HCT116 (cell line): Measurements from ENCODE around the gene SLC6A2. TPM values are rescaled to one million over a fixed set of nuclear protein-coding genes. Genes with fewer than 3 reads are reported as not detected.

Experiments
- ATAC-seq: fragments of 200-7000 bp; cut with Tn5 transposase; 2 replicates; pipeline ENCODE4 v1.9.1; 2020; ENCODE audit warnings: mild to moderate bottlenecking, moderate library complexity
- BruUV-seq: library from RNA; stranded (reverse); fragments of 400-500 nt; replicated peaks from 2 replicates; lab custom pipeline; 2021; lab: Mats Ljungman, UMichigan
- CTCF ChIA-PET: fragments of 300-600 bp; sonication (Branson Sonifier 250); formaldehyde crosslinking; loops from one replicate; lab custom pipeline; 2021; ENCODE audit warnings: antibody characterized with exemption; lab: Charles Lee
- POLR2A ChIA-PET: fragments of 300-600, 350-600 bp; sonication (Branson Sonifier 250); formaldehyde crosslinking; loops from one replicate; lab custom pipeline; 2021; ENCODE audit warnings: antibody characterized with exemption; lab: Charles Lee
- RAD21 ChIA-PET, 2 experiments: fragments of 300-600 bp; sonication (Branson Sonifier 250); formaldehyde crosslinking; loops; one replicate each; lab custom pipeline; 2023; ENCODE audit warnings: low total read pairs in 2 of 2; ENCODE audit not compliant: uncharacterized antibody in 2 of 2, unreplicated experiment in 2 of 2, low non-redundant PET in 1 of 2; lab: Charles Lee
- DNase-seq: peaks from one replicate; pipeline ENCODE4 v3.0.0-alpha.2; 2010; ENCODE audit warnings: low read depth, low spot score
- H2AFZ ChIP-seq: fragments of 200-600 bp; shearing (Covaris generic), sonication (generic); 2 replicates; pipeline ENCODE4 v1.6.1; 2017; ENCODE audit warnings: low read depth, mixed run types, mixed read lengths, antibody characterized with exemption, low read length; ENCODE audit not compliant: poor library complexity, severe bottlenecking
- H3K27ac ChIP-seq: 2 replicates; pipeline ENCODE4 v1.5.1; 2012; ENCODE audit warnings: low read depth, low read length
- H3K27me3 ChIP-seq: fragments of 200-600 bp; sonication (generic); 2 replicates; pipeline ENCODE4 v1.6.1; 2016; ENCODE audit warnings: mixed run types, low read length, mixed read lengths; ENCODE audit not compliant: insufficient read depth
- H3K36me3 ChIP-seq, 2 experiments: fragments of 200-500 bp in 1 of 2; fragments of 200-600 bp in 1 of 2; sonication (Bioruptor generic) in 1 of 2; sonication (generic) in 1 of 2; 2 replicates each; pipeline versions ENCODE4 v1.5.1 to v1.6.1; 2014 to 2016; ENCODE audit warnings: low read length in 2 of 2, inconsistent platforms in 1 of 2, mixed read lengths in 1 of 2, mixed run types in 1 of 2; ENCODE audit not compliant: insufficient read depth in 2 of 2, control insufficient read depth in 1 of 2
- H3K4me1 ChIP-seq, 2 experiments: fragments of 200-600 bp in 1 of 2; sonication (generic) in 1 of 2; 2 replicates each; pipeline versions ENCODE4 v1.5.1 to v1.6.1; 2012 to 2017; ENCODE audit warnings: low read length in 2 of 2, inconsistent platforms in 1 of 2, mild to moderate bottlenecking in 1 of 2, mixed read lengths in 1 of 2, mixed run types in 1 of 2, moderate library complexity in 1 of 2; ENCODE audit not compliant: insufficient read depth in 2 of 2, control insufficient read depth in 1 of 2
- H3K4me2 ChIP-seq: fragments of 200-600 bp; sonication (generic); 2 replicates; pipeline ENCODE4 v1.6.1; 2017; ENCODE audit warnings: mixed run types, low read length, mixed read lengths
- H3K4me3 ChIP-seq, 2 experiments: fragments of 200-600 bp in 1 of 2; sonication (generic) in 1 of 2; replicated peaks in 1 of 2; 2 replicates each; pipeline ENCODE4 v1.5.1; 2011 to 2016; ENCODE audit warnings: low read length in 2 of 2, control low read depth in 1 of 2, low read depth in 1 of 2, mild to moderate bottlenecking in 1 of 2, mixed read lengths in 1 of 2, mixed run types in 1 of 2
- H3K79me2 ChIP-seq: fragments of 200-600 bp; sonication (generic); 2 replicates; pipeline ENCODE4 v1.6.1; 2017; ENCODE audit warnings: mild to moderate bottlenecking, mixed run types, low read length, moderate library complexity, mixed read lengths; ENCODE audit not compliant: insufficient read depth
- H3K9ac ChIP-seq: fragments of 200-600 bp; sonication (generic); 2 replicates; pipeline ENCODE4 v1.6.1; 2016; ENCODE audit warnings: low read length, mixed read lengths
- H3K9me2 ChIP-seq: fragments of 200-600 bp; sonication (generic), shearing (Covaris generic); 2 replicates; pipeline ENCODE4 v1.6.1; 2017; ENCODE audit warnings: mixed run types, mild to moderate bottlenecking, moderate library complexity; ENCODE audit not compliant: insufficient read depth
- H3K9me3 ChIP-seq, 2 experiments: fragments of 200-500 bp in 1 of 2; fragments of 200-600 bp in 1 of 2; sonication (Bioruptor generic) in 1 of 2; sonication (generic) in 1 of 2; 2 replicates each; pipeline ENCODE4 v1.6.1; 2014 to 2017; ENCODE audit warnings: low read length in 2 of 2, mixed read lengths in 2 of 2, inconsistent platforms in 1 of 2, low read depth in 1 of 2, mild to moderate bottlenecking in 1 of 2, mixed run types in 1 of 2, moderate library complexity in 1 of 2; ENCODE audit not compliant: control insufficient read depth in 1 of 2, insufficient read depth in 1 of 2
- H4K20me1 ChIP-seq: fragments of 200-600 bp; sonication (generic), shearing (Covaris generic); 2 replicates; pipeline ENCODE4 v1.6.1; 2017; ENCODE audit warnings: mixed run types, mild to moderate bottlenecking, moderate library complexity; ENCODE audit not compliant: insufficient read depth
- ATF3 ChIP-seq: IDR thresholded peaks from 2 replicates; pipeline ENCODE4 v1.6.1; 2012
- CBX3 ChIP-seq: IDR thresholded peaks from 2 replicates; pipeline ENCODE4 v1.6.1; 2012; ENCODE audit warnings: low read depth
- CEBPB ChIP-seq: IDR thresholded peaks from 2 replicates; pipeline ENCODE4 v1.6.1; 2012; ENCODE audit warnings: low read depth
- CTCF ChIP-seq, 3 experiments: fragments of 200-600 bp in 1 of 3; sonication (generic) in 1 of 3; IDR thresholded peaks in 2 of 3; conservative IDR thresholded peaks in 1 of 3; 2 replicates each; pipeline ENCODE4 v1.5.1; 2012 to 2017; ENCODE audit warnings: low read depth in 2 of 3, low read length in 2 of 3, antibody characterized with exemption in 1 of 3, borderline replicate concordance in 1 of 3, control low read depth in 1 of 3, mild to moderate bottlenecking in 1 of 3, mixed read lengths in 1 of 3, mixed run types in 1 of 3, moderate library complexity in 1 of 3; ENCODE audit not compliant: insufficient read depth in 1 of 3
- EGR1 ChIP-seq: IDR thresholded peaks from 2 replicates; pipeline ENCODE4 v1.6.1; 2012; ENCODE audit warnings: low read depth
- ELF1 ChIP-seq: IDR thresholded peaks from 2 replicates; pipeline ENCODE4 v1.6.1; 2012; ENCODE audit warnings: low read depth, borderline replicate concordance
- EZH2 ChIP-seq: fragments of 200-600 bp; sonication (generic); IDR thresholded peaks from 2 replicates; pipeline ENCODE4 v1.6.1; 2017; ENCODE audit warnings: antibody characterized with exemption, mixed run types
- EZH2phosphoT487 ChIP-seq: fragments of 200-600 bp; IDR thresholded peaks from 2 replicates; pipeline ENCODE4 v1.6.1; 2018; ENCODE audit warnings: antibody characterized with exemption, borderline replicate concordance
- JUND ChIP-seq: IDR thresholded peaks from 2 replicates; pipeline ENCODE4 v1.6.1; 2012
- MAX ChIP-seq: IDR thresholded peaks from 2 replicates; pipeline ENCODE4 v1.6.1; 2012
- POLR2A ChIP-seq: IDR thresholded peaks from 2 replicates; pipeline ENCODE4 v1.7.0; 2011; ENCODE audit warnings: borderline replicate concordance; ENCODE audit not compliant: insufficient read depth, insufficient read length; ENCODE audit errors: extremely low read depth
- POLR2AphosphoS5 ChIP-seq: IDR thresholded peaks from 2 replicates; pipeline ENCODE4 v1.6.1; 2011; ENCODE audit warnings: mild to moderate bottlenecking, low read depth, low read length, moderate library complexity
- RAD21 ChIP-seq: IDR thresholded peaks from 2 replicates; pipeline ENCODE4 v1.6.1; 2012; ENCODE audit warnings: low read depth, mild to moderate bottlenecking
- SIN3A ChIP-seq: IDR thresholded peaks from 2 replicates; pipeline ENCODE4 v1.6.1; 2012; ENCODE audit warnings: low read depth
- SP1 ChIP-seq: IDR thresholded peaks from 2 replicates; pipeline ENCODE4 v1.6.1; 2012; ENCODE audit warnings: low read depth
- SRF ChIP-seq: IDR thresholded peaks from 2 replicates; pipeline ENCODE4 v1.6.1; 2012; ENCODE audit warnings: low read depth
- TCF7L2 ChIP-seq: IDR thresholded peaks from 2 replicates; pipeline ENCODE4 v1.7.0; 2011; ENCODE audit warnings: borderline replicate concordance, inconsistent platforms; ENCODE audit not compliant: insufficient read depth, insufficient read length; ENCODE audit errors: extremely low read depth
- YY1 ChIP-seq: IDR thresholded peaks from 2 replicates; pipeline ENCODE4 v1.6.1; 2011; ENCODE audit warnings: low read length, low read depth, moderate library complexity, mild to moderate bottlenecking; ENCODE audit not compliant: insufficient replicate concordance; ENCODE audit errors: extremely low read depth
- ZBTB33 ChIP-seq: IDR thresholded peaks from 2 replicates; pipeline ENCODE4 v1.6.1; 2011; ENCODE audit warnings: mild to moderate bottlenecking, low read length, moderate library complexity; ENCODE audit not compliant: insufficient replicate concordance; ENCODE audit errors: extremely low read depth
- ZFX ChIP-seq: fragments of 450-650 bp; IDR thresholded peaks from 2 replicates; pipeline ENCODE4 v1.6.1; 2017
- ZNF274 ChIP-seq: fragments of 200-500 bp; sonication (Bioruptor generic); IDR thresholded peaks from 2 replicates; pipeline ENCODE4 v1.6.1; 2014; ENCODE audit warnings: mild to moderate bottlenecking, low read depth, low read length, inconsistent platforms
- intact Hi-C: fragments of 100-400 bp; cut with micrococcal nuclease; formaldehyde crosslinking; loops from 2 replicates; pipeline ENCODE4 v1.10.0; 2022
- total RNA-seq: library from RNA; stranded (reverse); gene quantifications from one replicate; pipeline ENCODE4 v1.2.1, GENCODE V29; 2021; ENCODE audit not compliant: unreplicated experiment

SLC6A2 gene
- total RNA-seq, 1 experiment from 2014 or later = not detected

- no peak for TF ChIP-seq CEBPB
- TF ChIP-seq EGR1 = no peak
- no peak for TF ChIP-seq CBX3
Measured at GRCh38 chr16:55732496-55732895, 76.7 kb downstream of the SLC6A2 start (continued).

GRCh38 chr16:55734665-55735064 is 78.9 kb downstream of the SLC6A2 start:
- ATAC-seq (no peak), DNase-seq (no peak)
- ChIA-PET POLR2A (no interaction called here), CTCF (interaction anchor here (1.3 kb wide), 1 partner anchor 30 kb away, joined by 3 read pairs; no protein-coding TSS in a partner anchor), RAD21 (no interaction called here)
- no peak overlapping the region for H3K27ac ChIP-seq
- no peak overlapping the region for H3K9ac ChIP-seq
- no peak overlapping the region for H2AFZ ChIP-seq
- intact Hi-C loops = no loop called here
- TF ChIP-seq YY1 = no peak
- no peak for TF ChIP-seq POLR2A
- TF ChIP-seq ZFX = no peak
- no peak for TF ChIP-seq MAX
- TF ChIP-seq SRF = no peak
- no peak for TF ChIP-seq CTCF (IDR thresholded peaks at IDR 0.05 in 2 of 3, conservative IDR thresholded peaks at IDR 0.05 in 1 of 3; ENCODE audit: borderline replicate concordance in 1 of 3, insufficient read depth in 1 of 3, low read depth in 2 of 3, low read length in 2 of 3)
- TF ChIP-seq RAD21 = no peak
- TF ChIP-seq ATF3 = no peak
- TF ChIP-seq EZH2phosphoT487 = no peak
- no peak for TF ChIP-seq CBX3
- TF ChIP-seq ELF1 = no peak
- TF ChIP-seq EZH2 = no peak
- TF ChIP-seq JUND = no peak
- no peak for TF ChIP-seq POLR2AphosphoS5
- TF ChIP-seq ZNF274 = no peak
- no peak for TF ChIP-seq SIN3A
- no peak for TF ChIP-seq ZBTB33
- TF ChIP-seq SP1 = no peak
- TF ChIP-seq TCF7L2 = no peak
- H3K9me2 ChIP-seq = no peaks in the 10 kb centered on the region
- no peaks in the 10 kb centered on the region for H3K9me3 ChIP-seq
- H3K4me2 ChIP-seq = peak overlapping the region; percentile 39
- no peaks in the 10 kb centered on the region for H3K36me3 ChIP-seq
- peaks cover 0 to 19% of the 10 kb centered on the region in 2 experiments; a peak in 2 of 4 replicates for H3K4me1 ChIP-seq
- H3K4me3 ChIP-seq = no peak overlapping the region
- H3K27me3 ChIP-seq = peaks cover 16% of the 10 kb centered on the region; the same call in 1 of the 2 replicates
- H4K20me1 ChIP-seq = no peaks in the 10 kb centered on the region
- no peaks in the 10 kb centered on the region for H3K79me2 ChIP-seq
- no TSS peak for BruUV-seq
